AG09319 (cell line): ENCODE data around the gene IL1RAPL1.

Experiments
- DNase-seq: peaks from one replicate; pipeline ENCODE4 v3.0.0-alpha.2; 2010; ENCODE audit warnings: low read depth; ENCODE audit errors: extremely low read depth
- CTCF ChIP-seq: IDR thresholded peaks from 2 replicates; pipeline ENCODE4 v1.5.1; 2011; ENCODE audit warnings: low read depth, mild to moderate bottlenecking, inconsistent platforms, low read length, moderate library complexity

IL1RAPL1 gene

DNA sequence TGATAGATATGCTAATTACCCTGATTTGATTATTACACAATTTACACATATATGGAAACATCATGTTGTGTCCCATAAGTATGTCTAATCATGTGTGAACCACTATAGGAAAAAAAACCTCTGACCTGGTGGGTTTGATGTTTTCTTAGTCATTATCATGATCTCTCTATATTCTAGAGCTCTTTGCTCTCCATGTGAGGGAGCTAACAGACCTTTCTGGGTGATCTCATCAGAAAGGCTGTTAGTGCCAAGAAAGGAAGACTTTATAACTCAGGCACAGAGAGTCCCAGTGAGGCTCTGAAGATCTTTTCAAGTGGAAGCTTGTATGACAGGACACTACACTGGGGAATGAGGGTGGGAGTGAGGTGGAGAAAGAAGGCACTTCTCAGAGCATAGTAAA is 1100.4 kb downstream of the IL1RAPL1 start:
- DNase-seq: no peak
- TF ChIP-seq CTCF: peak; percentile 9

- no peak for DNase-seq
- no peak for TF ChIP-seq CTCF
These were observed 1102.8 kb downstream of the IL1RAPL1 start for GRCh38 chrX:29690061-29690460.

- no peak for TF ChIP-seq CTCF
- no peak for DNase-seq
These were observed 1103.8 kb downstream of the IL1RAPL1 start for GRCh38 chrX:29691044-29691443.

- DNase-seq: no peak
These were observed 1106.7 kb downstream of the IL1RAPL1 start for GRCh38 chrX:29693912-29694311.

DNA sequence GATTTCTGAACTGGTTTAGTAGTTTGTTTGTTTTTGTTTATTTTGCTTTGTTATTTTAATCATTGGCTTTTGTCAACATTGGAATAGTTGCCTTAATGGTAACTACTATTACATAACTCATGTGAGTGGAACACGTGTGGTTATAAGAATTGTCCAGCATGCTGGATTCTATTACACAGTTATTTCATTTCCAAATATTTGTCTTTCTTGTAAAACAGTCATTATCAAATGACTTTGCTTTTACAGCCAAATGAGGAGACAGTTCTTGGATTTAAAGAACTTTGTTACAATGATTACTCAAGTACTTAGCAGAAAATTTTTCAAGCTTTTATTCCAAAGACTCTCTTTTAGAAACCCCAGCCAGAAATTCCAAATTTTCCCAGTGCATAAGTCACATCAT is 1112.0 kb downstream of the IL1RAPL1 start:
- DNase-seq: peak; percentile 15
- TF ChIP-seq CTCF: no peak

More at GRCh38 chrX:29693912-29694311, 1106.7 kb downstream of the IL1RAPL1 start:
- no peak for TF ChIP-seq CTCF

DNA sequence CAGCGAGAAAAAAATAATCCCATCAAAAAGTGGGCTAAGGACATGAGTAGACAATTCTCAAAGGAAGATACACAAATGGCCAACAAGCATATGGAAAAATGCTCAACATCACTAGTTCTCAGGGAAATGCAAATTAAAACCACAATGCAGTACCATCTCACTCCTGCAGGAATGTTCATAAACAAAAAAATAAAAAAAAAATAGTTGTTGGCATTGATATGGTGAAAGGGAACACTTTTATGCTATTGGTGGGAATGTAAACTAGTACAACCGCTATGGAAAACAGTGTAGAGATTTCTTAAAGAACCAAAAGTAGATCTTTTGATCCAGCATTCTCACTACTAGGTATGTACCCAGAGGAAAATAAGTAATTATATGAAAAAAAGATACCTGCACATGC is 1119.8 kb downstream of the IL1RAPL1 start:
- TF ChIP-seq CTCF: no peak
- DNase-seq: no peak

DNA sequence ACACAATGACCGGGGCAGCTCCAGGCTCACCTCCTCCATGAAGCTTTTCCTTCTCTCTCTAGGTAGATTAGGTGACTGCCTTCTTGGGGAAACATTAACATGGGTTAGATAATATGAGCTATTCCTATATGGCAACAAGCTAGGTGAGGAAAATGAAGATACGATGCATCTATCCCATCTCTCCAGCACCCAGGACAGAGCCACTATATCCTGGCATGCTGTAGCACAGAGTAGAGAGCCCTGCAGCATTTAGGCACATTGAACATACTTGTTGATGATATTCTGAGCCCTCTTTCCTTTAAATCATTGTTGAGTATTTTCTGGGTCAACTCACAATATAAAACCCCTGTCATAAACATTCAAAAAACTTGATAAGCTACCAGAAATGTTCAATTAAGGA is 1133.9 kb downstream of the IL1RAPL1 start:
- TF ChIP-seq CTCF: no peak
- no peak for DNase-seq

DNA sequence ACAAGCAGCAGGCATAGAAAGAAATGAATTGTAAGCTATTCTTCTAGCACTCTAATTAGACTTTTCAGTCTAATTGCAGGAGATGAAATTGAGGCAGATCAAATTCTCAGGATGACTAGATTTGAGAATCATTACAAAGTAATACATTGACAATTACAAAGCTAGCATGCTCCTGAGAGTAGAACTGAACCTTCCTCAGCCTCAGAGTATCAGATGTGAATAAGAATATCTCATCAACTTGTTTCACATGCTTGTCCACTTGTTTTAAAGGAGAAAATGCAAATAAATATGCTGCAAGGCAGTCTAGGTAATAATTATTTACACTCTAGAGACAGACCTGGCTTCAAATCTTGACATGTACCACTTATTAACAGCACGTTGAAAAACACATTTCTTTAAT is 1137.1 kb downstream of the IL1RAPL1 start:
- no peak for TF ChIP-seq CTCF

More for the DNA sequence above, 1137.1 kb downstream of the IL1RAPL1 start:
- no peak for DNase-seq
